H1 (cell line): ENCODE results near the gene OR51G2. TPM values are rescaled to one million over a fixed set of nuclear protein-coding genes. Genes with fewer than 3 reads are reported as not detected.

Experiments used
- CTCF ChIA-PET: fragments of 300-600 bp; sonication (Branson Sonifier 250); formaldehyde crosslinking; loops from one replicate; lab custom pipeline; 2021; ENCODE audit not compliant: partially characterized antibody; lab: Charles Lee
- POLR2A ChIA-PET: fragments of 300-600 bp; sonication (Branson Sonifier 250); formaldehyde crosslinking; loops from one replicate; lab custom pipeline; 2021; ENCODE audit warnings: inconsistent platforms; ENCODE audit not compliant: partially characterized antibody; lab: Charles Lee
- DNase-seq, 2 experiments: peaks; one replicate each; pipeline versions ENCODE4 v3.0.0 to v3.0.0-alpha.2; 2010 to 2022; ENCODE audit warnings: low spot score in 2 of 2, low read depth in 1 of 2, mixed read lengths in 1 of 2
- FAIRE-seq: peaks from 2 replicates; lab custom pipeline; 2011; peaks lifted over from hg19 to GRCh38; lab: Jason Lieb, UNC
- H2AFZ ChIP-seq: 2 replicates; pipeline ENCODE4 v1.8.1; 2012; ENCODE audit warnings: low read length, inconsistent platforms
- H2AK5ac ChIP-seq: 2 replicates; pipeline ENCODE4 v1.6.1; 2013; ENCODE audit warnings: low read depth, low read length
- H2BK120ac ChIP-seq: replicated peaks from 2 replicates; pipeline ENCODE3; 2013; ENCODE audit warnings: low read depth, low read length, inconsistent platforms
- H2BK12ac ChIP-seq: 2 replicates; pipeline ENCODE4 v1.6.1; 2013; ENCODE audit warnings: low read depth, low read length
- H2BK15ac ChIP-seq: 2 replicates; pipeline ENCODE4 v1.6.1; 2013; ENCODE audit warnings: low read length
- H2BK20ac ChIP-seq: 2 replicates; pipeline ENCODE4 v1.6.1; 2013; ENCODE audit warnings: low read length
- H2BK5ac ChIP-seq: 2 replicates; pipeline ENCODE4 v1.6.1; 2013; ENCODE audit warnings: low read depth, low read length
- H3K14ac ChIP-seq: 2 replicates; pipeline ENCODE4 v1.6.1; 2013; ENCODE audit warnings: inconsistent platforms; ENCODE audit not compliant: insufficient read length
- H3K18ac ChIP-seq: 2 replicates; pipeline ENCODE4 v1.6.1; 2013; ENCODE audit warnings: low read length; ENCODE audit errors: extremely low read depth
- H3K23ac ChIP-seq: 2 replicates; pipeline ENCODE4 v1.6.1; 2013; ENCODE audit warnings: inconsistent platforms; ENCODE audit not compliant: insufficient read length
- H3K23me2 ChIP-seq: 2 replicates; pipeline ENCODE4 v1.6.1; 2013; ENCODE audit warnings: low read depth, low read length
- H3K27ac ChIP-seq: 2 replicates; pipeline ENCODE4 v1.6.1; 2011; ENCODE audit warnings: low read depth, low read length, inconsistent platforms
- H3K27me3 ChIP-seq, 4 experiments: replicated peaks in 1 of 4; 1 replicate in 1 of 4; 2 replicates in 3 of 4; pipeline versions ENCODE4 v1.6.1 to v1.8.1; 2011 to 2013; ENCODE audit warnings: low read length in 3 of 4, mild to moderate bottlenecking in 3 of 4, inconsistent platforms in 2 of 4, mixed read lengths in 2 of 4, moderate library complexity in 1 of 4; ENCODE audit not compliant: control insufficient read depth in 3 of 4, insufficient read depth in 3 of 4; ENCODE audit errors: extremely low read depth in 1 of 4
- H3K36me3 ChIP-seq, 4 experiments: 2 replicates each; pipeline versions ENCODE4 v1.6.1 to v1.8.1; 2011 to 2013; ENCODE audit warnings: mild to moderate bottlenecking in 4 of 4, low read length in 3 of 4, moderate library complexity in 2 of 4, control low read depth in 1 of 4, inconsistent platforms in 1 of 4; ENCODE audit not compliant: insufficient read depth in 4 of 4, control insufficient read depth in 2 of 4
- H3K4ac ChIP-seq: replicated peaks from 2 replicates; pipeline ENCODE3; 2013; ENCODE audit warnings: low read length, low read depth, mixed read lengths, inconsistent platforms; ENCODE audit not compliant: insufficient read length
- H3K4me1 ChIP-seq, 4 experiments: replicated peaks in 1 of 4; 1 replicate in 1 of 4; 2 replicates in 3 of 4; pipeline versions ENCODE4 v1.6.1 to v1.8.1; 2011 to 2013; ENCODE audit warnings: low read length in 3 of 4, inconsistent platforms in 2 of 4, mixed read lengths in 1 of 4; ENCODE audit not compliant: insufficient read depth in 4 of 4, control insufficient read depth in 3 of 4
- H3K4me2 ChIP-seq, 2 experiments: 2 replicates each; pipeline versions ENCODE4 v1.6.1 to v1.8.1; 2011 to 2013; ENCODE audit warnings: low read depth in 2 of 2, low read length in 2 of 2, control low read depth in 1 of 2, inconsistent platforms in 1 of 2, mild to moderate bottlenecking in 1 of 2; ENCODE audit not compliant: insufficient read depth in 1 of 2
- H3K4me3 ChIP-seq, 4 experiments: fragments of 200-600, 300-600 bp in 1 of 4; sonication (generic), shearing (Covaris generic), sonication (Bioruptor Twin) in 1 of 4; 2 replicates each; pipeline versions ENCODE4 v1.5.1 to v1.8.1; 2011 to 2016; ENCODE audit warnings: low read length in 4 of 4, low read depth in 3 of 4, control low read depth in 2 of 4, inconsistent platforms in 2 of 4, mild to moderate bottlenecking in 2 of 4, mixed read lengths in 1 of 4, moderate library complexity in 1 of 4; ENCODE audit not compliant: insufficient read depth in 2 of 4; ENCODE audit errors: extremely low read depth in 1 of 4
- H3K56ac ChIP-seq: replicated peaks from 2 replicates; pipeline ENCODE3; 2013; ENCODE audit warnings: low read depth, mild to moderate bottlenecking, mixed read lengths, low read length, inconsistent platforms; ENCODE audit not compliant: insufficient read length
- H3K79me1 ChIP-seq: 2 replicates; pipeline ENCODE4 v1.6.1; 2013; ENCODE audit warnings: low read depth, low read length, control low read depth
- H3K79me2 ChIP-seq, 2 experiments: 2 replicates each; pipeline versions ENCODE4 v1.6.1 to v1.8.1; 2012 to 2013; ENCODE audit warnings: low read length in 2 of 2, mild to moderate bottlenecking in 2 of 2, inconsistent platforms in 1 of 2; ENCODE audit not compliant: insufficient read depth in 2 of 2, control insufficient read depth in 1 of 2
- H3K9ac ChIP-seq, 4 experiments: replicated peaks in 1 of 4; 1 replicate in 1 of 4; 2 replicates in 3 of 4; pipeline versions ENCODE4 v1.6.1 to v1.8.1; 2011 to 2013; ENCODE audit warnings: low read depth in 3 of 4, low read length in 3 of 4, control low read depth in 2 of 4, mild to moderate bottlenecking in 2 of 4, moderate library complexity in 2 of 4, inconsistent platforms in 1 of 4; ENCODE audit errors: extremely low read depth in 1 of 4
- H3K9me3 ChIP-seq, 2 experiments: 2 replicates each; pipeline versions ENCODE4 v1.6.1 to v1.8.1; 2012 to 2013; ENCODE audit warnings: mild to moderate bottlenecking in 2 of 2, moderate library complexity in 2 of 2, control low read depth in 1 of 2, inconsistent platforms in 1 of 2, low read depth in 1 of 2, low read length in 1 of 2, mixed read lengths in 1 of 2; ENCODE audit not compliant: insufficient read depth in 2 of 2
- H4K20me1 ChIP-seq, 2 experiments: replicated peaks in 1 of 2; 2 replicates each; pipeline versions ENCODE3 to v1.8.1; 2011 to 2013; ENCODE audit warnings: inconsistent platforms in 2 of 2, low read length in 2 of 2, mild to moderate bottlenecking in 1 of 2; ENCODE audit not compliant: insufficient read depth in 2 of 2, control insufficient read depth in 1 of 2
- H4K5ac ChIP-seq: 2 replicates; pipeline ENCODE4 v1.6.1; 2013; ENCODE audit warnings: low read length, low read depth, mixed read lengths, inconsistent platforms; ENCODE audit not compliant: insufficient read length
- H4K8ac ChIP-seq: 2 replicates; pipeline ENCODE4 v1.8.0; 2013; ENCODE audit warnings: mild to moderate bottlenecking, moderate library complexity, low read length, inconsistent platforms; ENCODE audit not compliant: insufficient read depth; ENCODE audit errors: extremely low read depth
- H4K91ac ChIP-seq: replicated peaks from 2 replicates; pipeline ENCODE3; 2013; ENCODE audit warnings: low read length, mixed read lengths, inconsistent platforms; ENCODE audit not compliant: insufficient read length
- ATF3 ChIP-seq: IDR thresholded peaks from 2 replicates; pipeline ENCODE4 v1.6.1; 2011; ENCODE audit warnings: low read depth, mild to moderate bottlenecking, low read length; ENCODE audit not compliant: insufficient read depth
- BRCA1 ChIP-seq: IDR thresholded peaks from 2 replicates; pipeline ENCODE4 v1.6.1; 2012; ENCODE audit warnings: low read depth, low read length, improper control_type of control experiment
- CBX5 ChIP-seq: fragments of 300-800, 300-1000 bp; sonication (generic); IDR thresholded peaks from 2 replicates; pipeline ENCODE4 v1.7.1; 2016; ENCODE audit warnings: antibody characterized with exemption, low read length, low read depth
- CBX8 ChIP-seq: fragments of 300-800, 300-1000 bp; sonication (generic); IDR thresholded peaks from 2 replicates; pipeline ENCODE4 v1.7.1; 2016; ENCODE audit warnings: low read depth, low read length, borderline replicate concordance
- CEBPB ChIP-seq: IDR thresholded peaks from 2 replicates; pipeline ENCODE4 v1.6.1; 2012; ENCODE audit warnings: low read depth, low read length
- CHD1 ChIP-seq: IDR thresholded peaks from 2 replicates; pipeline ENCODE4 v1.6.1; 2012; ENCODE audit warnings: low read depth, low read length, improper control_type of control experiment
- CTBP2 ChIP-seq: IDR thresholded peaks from 2 replicates; pipeline ENCODE4 v1.7.0; 2011; ENCODE audit warnings: borderline replicate concordance, mild to moderate bottlenecking, moderate library complexity, mixed read lengths, low read length; ENCODE audit not compliant: insufficient read depth, insufficient read length
- JUN ChIP-seq: IDR thresholded peaks from 2 replicates; pipeline ENCODE4 v1.6.1; 2011; ENCODE audit warnings: low read depth, mild to moderate bottlenecking, improper control_type of control experiment, low read length
- JUND ChIP-seq: IDR thresholded peaks from 2 replicates; pipeline ENCODE4 v1.6.1; 2011; ENCODE audit warnings: mild to moderate bottlenecking, improper control_type of control experiment, low read length
- MAFK ChIP-seq: IDR thresholded peaks from 2 replicates; pipeline ENCODE4 v1.6.1; 2012; ENCODE audit warnings: low read depth, mild to moderate bottlenecking, improper control_type of control experiment, low read length
- POLR2A ChIP-seq, 2 experiments: IDR thresholded peaks; 1 replicate in 1 of 2; 2 replicates in 1 of 2; pipeline ENCODE4 v1.6.1; 2011; ENCODE audit warnings: low read depth in 2 of 2, low read length in 2 of 2, mild to moderate bottlenecking in 2 of 2; ENCODE audit errors: control extremely low read depth in 1 of 2
- SIN3A ChIP-seq, 2 experiments: IDR thresholded peaks in 1 of 2; conservative IDR thresholded peaks in 1 of 2; 2 replicates each; pipeline ENCODE4 v1.6.1; 2011 to 2012; ENCODE audit warnings: low read length in 2 of 2, improper control_type of control experiment in 1 of 2, low read depth in 1 of 2, mild to moderate bottlenecking in 1 of 2
- SP2 ChIP-seq: IDR thresholded peaks from 2 replicates; pipeline ENCODE4 v1.6.1; 2012; ENCODE audit warnings: mild to moderate bottlenecking, low read length, inconsistent platforms
- WGBS, 2 experiments: shearing (Covaris generic) in 1 of 2; methylation state at CpG; one replicate each; pipeline versions ENCODE4 v1.1.6 to v1.1.7; 2013 to 2015; ENCODE audit warnings: low lambda C conversion rate in 2 of 2, mixed read lengths in 2 of 2, inconsistent platforms in 1 of 2, low coverage in 1 of 2, missing lambda C conversion rate in 1 of 2; ENCODE audit not compliant: insufficient replicate concordance in 2 of 2, insufficient coverage in 1 of 2, insufficient read length in 1 of 2; ENCODE audit errors: extremely low coverage in 1 of 2, missing lambda C conversion rate in 1 of 2; 5-methylcytosine and 5-hydroxymethylcytosine counted together
- polyA plus RNA-seq, 7 experiments: library from polyadenylated mRNA; depleted of rRNA in 3 of 7; stranded (reverse) in 5 of 7; unstranded in 2 of 7; fragments of >200 nt in 5 of 7; fragments of 200-250 nt in 2 of 7; gene quantifications; 1 replicate in 5 of 7; 2 replicates in 1 of 7; 4 replicates in 1 of 7; pipeline versions ENCODE4 v1.2.1 to v1.2.3, GENCODE V29; 2011 to 2013; ENCODE audit warnings: missing spikeins in 2 of 7, mixed read lengths in 2 of 7
- total RNA-seq: library from RNA; stranded (reverse); fragmentation: NEBNext Ultra II Directional; extraction: Animal tissue kit (Norgen Biotek cat#: 25700); gene quantifications from 2 replicates; pipeline ENCODE4 v1.2.1, GENCODE V29; 2021

Gene OR51G2
- total and polyA plus RNA-seq, 2 of the 8 experiments (the other 6 are each of a cell fraction or from before 2014, with no cell fraction given), result not detected

- Histone ChIP-seq H3K79me2 (no peaks in the 10 kb centered on the region), H3K56ac (no peak overlapping the region), H3K4me1 (no peaks in the 10 kb centered on the region), H2BK20ac (no peak overlapping the region), H4K8ac (no peak overlapping the region), H3K27me3 (no peaks in the 10 kb centered on the region), H3K79me1 (no peaks in the 10 kb centered on the region), H2BK120ac (no peak overlapping the region), H3K9ac (no peak overlapping the region), H3K23ac (no peak overlapping the region), H3K23me2 (no peaks in the 10 kb centered on the region), H3K27ac (no peak overlapping the region), H3K9me3 (no peaks in the 10 kb centered on the region), H3K36me3 (no peaks in the 10 kb centered on the region), H3K14ac (no peak overlapping the region), H2AK5ac (no peak overlapping the region), H2BK5ac (no peak overlapping the region), H3K4ac (no peak overlapping the region), H4K91ac (no peak overlapping the region), H3K18ac (no peak overlapping the region), H2AFZ (no peak overlapping the region), H4K5ac (no peak overlapping the region), H2BK12ac (no peak overlapping the region), H3K4me2 (no peak overlapping the region), H4K20me1 (peaks cover 0 to 1% of the 10 kb centered on the region in 2 experiments), H2BK15ac (no peak overlapping the region), H3K4me3 (no peak overlapping the region)
- TF ChIP-seq CBX8 (no peak), POLR2A (IDR thresholded peaks at IDR 0.05; ENCODE audit: control extremely low read depth in 1 of 2, low read depth in 2 of 2, low read length in 2 of 2) (no peak), JUN (no peak), CTBP2 (no peak), MAFK (no peak), CEBPB (no peak), BRCA1 (no peak), CHD1 (no peak), SIN3A (conservative IDR thresholded peaks at IDR 0.05 in 1 of 2, IDR thresholded peaks at IDR 0.05 in 1 of 2; ENCODE audit: low read depth in 1 of 2, low read length in 2 of 2) (no peak), CBX5 (no peak), JUND (no peak), SP2 (no peak), ATF3 (no peak)
- 81% methylated on average over 1 of the region's 1 CpG; no CpG with 5 or more reads in 1 of the 2 experiments for WGBS, 2 experiments
- ChIA-PET POLR2A (no interaction called here), CTCF (no interaction called here)
- FAIRE-seq (no peak), DNase-seq (no peak)
Measured at GRCh38 chr11:4922304-4922703, 3.2 kb upstream of the OR51G2 start.
